Tibial nerve (tissue), 3 donors: ENCODE results near the gene BAAT.

Experiments
- CTCF ChIP-seq, 5 experiments: fragments of 200-600 bp in 3 of 5; fragments of 450-650 bp in 2 of 5; sonication (generic) in 3 of 5; IDR thresholded peaks; one replicate each; pipeline ENCODE4 v1.5.1; 2016 to 2019; ENCODE audit warnings: antibody characterized with exemption in 5 of 5, mild to moderate bottlenecking in 3 of 5, moderate library complexity in 2 of 5
- POLR2A ChIP-seq, 2 donors: fragments of 450-650 bp; IDR thresholded peaks; one replicate each; pipeline ENCODE4 v1.6.1; 2017; ENCODE audit warnings: antibody characterized with exemption in 2 of 2, mild to moderate bottlenecking in 2 of 2, moderate library complexity in 2 of 2

- no peak for TF ChIP-seq CTCF (IDR thresholded peaks at IDR 0.05)
- no peak for TF ChIP-seq POLR2A (IDR thresholded peaks at IDR 0.05)
These were observed 50.7 kb downstream of the BAAT start for GRCh38 chr9:101333926-101334702.
